Measurements from ENCODE around the gene C1orf141. TPM values are rescaled to one million over a fixed set of nuclear protein-coding genes. Genes with fewer than 3 reads are reported as not detected.

The C1orf141 gene
- total RNA-seq, 1 donor from 2014 or later, result not detected

- Histone ChIP-seq H3K4me3 (no peak overlapping the region), H3K9me3 (replicated peaks) (peaks cover 7% of the 10 kb centered on the region), H3K36me3 (no peaks in the 10 kb centered on the region), H3K4me1 (no peaks in the 10 kb centered on the region), H3K27me3 (ENCODE audit: low read depth) (no peaks in the 10 kb centered on the region), H3K27ac (replicated peaks) (no peak overlapping the region)
- no peak for TF ChIP-seq CTCF (IDR thresholded peaks at IDR 0.05; ENCODE audit: borderline replicate concordance)
- intact Hi-C loops (cut with micrococcal nuclease), result no loop called here
- DNase-seq, result no peak
Observed at GRCh38 chr1:67124455-67124854, 10.3 kb downstream of the C1orf141 start.

- H3K36me3 ChIP-seq, result no peaks in the 10 kb centered on the region
- no peak for TF ChIP-seq CTCF (IDR thresholded peaks at IDR 0.05; ENCODE audit: borderline replicate concordance)
- H3K27ac ChIP-seq (replicated peaks), result no peak overlapping the region
- H3K4me3 ChIP-seq, result no peak overlapping the region
- H3K27me3 ChIP-seq (ENCODE audit: low read depth), result no peaks in the 10 kb centered on the region
- no peaks in the 10 kb centered on the region for H3K4me1 ChIP-seq
- DNase-seq, result no peak
- intact Hi-C loops (cut with micrococcal nuclease), result no loop called here
- peaks cover 7% of the 10 kb centered on the region for H3K9me3 ChIP-seq (replicated peaks)
Observed at GRCh38 chr1:67120855-67121619, 13.7 kb downstream of the C1orf141 start.

GRCh38 chr1:67118646-67119045 lies 16.1 kb downstream of the C1orf141 start:
- DNase-seq, result no peak
- intact Hi-C loops (cut with micrococcal nuclease), result no loop called here

GRCh38 chr1:67118191-67118590 lies 16.6 kb downstream of the C1orf141 start:
- no peaks in the 10 kb centered on the region for H3K4me1 ChIP-seq
- peaks cover 27% of the 10 kb centered on the region for H3K9me3 ChIP-seq (replicated peaks)
- no peak for TF ChIP-seq CTCF (IDR thresholded peaks at IDR 0.05; ENCODE audit: borderline replicate concordance)
- no peak overlapping the region for H3K4me3 ChIP-seq
- H3K27ac ChIP-seq (replicated peaks), result no peak overlapping the region
- no peaks in the 10 kb centered on the region for H3K27me3 ChIP-seq (ENCODE audit: low read depth)
- intact Hi-C loops (cut with micrococcal nuclease), result no loop called here
- H3K36me3 ChIP-seq, result no peaks in the 10 kb centered on the region
- DNase-seq, result no peak

More at GRCh38 chr1:67118646-67119045, 16.1 kb downstream of the C1orf141 start:
- H3K36me3 ChIP-seq, result no peaks in the 10 kb centered on the region
- H3K9me3 ChIP-seq (replicated peaks), result peaks cover 22% of the 10 kb centered on the region
- H3K4me3 ChIP-seq, result no peak overlapping the region
- TF ChIP-seq CTCF (IDR thresholded peaks at IDR 0.05; ENCODE audit: borderline replicate concordance), result no peak
- H3K4me1 ChIP-seq, result no peaks in the 10 kb centered on the region
- H3K27me3 ChIP-seq (ENCODE audit: low read depth), result no peaks in the 10 kb centered on the region
- H3K27ac ChIP-seq (replicated peaks), result no peak overlapping the region

GRCh38 chr1:67114162-67114561 lies 20.6 kb downstream of the C1orf141 start:
- Histone ChIP-seq H3K27me3 (ENCODE audit: low read depth) (no peaks in the 10 kb centered on the region), H3K9me3 (replicated peaks) (peaks cover 24% of the 10 kb centered on the region), H3K27ac (replicated peaks) (no peak overlapping the region), H3K4me1 (no peaks in the 10 kb centered on the region), H3K36me3 (no peaks in the 10 kb centered on the region), H3K4me3 (no peak overlapping the region)
- DNase-seq, result no peak
- intact Hi-C loops (cut with micrococcal nuclease), result no loop called here
- TF ChIP-seq CTCF (IDR thresholded peaks at IDR 0.05; ENCODE audit: borderline replicate concordance), result no peak

Data from left ventricle myocardium inferior (tissue), 1 donor.